ENCODE measurements around the gene CRADD. TPM values are rescaled to one million over a fixed set of nuclear protein-coding genes. Genes with fewer than 3 reads are reported as not detected.

The CRADD gene
- total and polyA plus RNA-seq, 10 of the 15 experiments (the other 5 are each of a cell fraction or from before 2014, with no cell fraction given), result 7.6 to 15.5 (median 11.7) TPM

DNA sequence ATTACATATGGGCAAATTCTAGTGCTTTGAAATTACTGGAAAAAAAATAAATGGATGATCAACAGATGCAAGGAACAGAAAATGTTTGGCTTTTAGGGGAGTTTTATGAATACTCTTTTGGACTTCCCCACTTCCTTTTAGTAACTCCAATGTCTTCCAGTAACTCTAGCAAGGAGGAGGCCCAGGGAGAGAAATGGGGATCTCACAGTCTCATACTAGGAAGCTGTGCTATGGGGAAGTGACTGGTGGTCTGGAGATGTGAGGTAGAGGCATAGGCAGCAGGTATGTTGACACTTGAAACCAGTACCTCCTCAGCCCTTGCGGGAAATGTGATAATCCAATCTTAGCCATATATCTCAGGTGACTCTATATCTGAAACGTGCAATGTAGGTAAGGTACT is 68.1 kb downstream of the CRADD start:
- in situ Hi-C loops (cut with MboI), result no loop called here
- TF ChIP-seq CREM (IDR thresholded peaks at IDR 0.05; ENCODE audit: low read depth) (no peak), SMAD5 (IDR thresholded peaks at IDR 0.05; ENCODE audit: low read depth) (no peak), PAX5 (IDR thresholded peaks at IDR 0.05; ENCODE audit: borderline replicate concordance, low read depth, low read length) (no peak), SUZ12 (IDR thresholded peaks at IDR 0.05; ENCODE audit: unreplicated experiment) (no peak), PML (IDR thresholded peaks at IDR 0.05; ENCODE audit: low read length) (no peak), GATAD2B (conservative IDR thresholded peaks at IDR 0.05; ENCODE audit: low read depth) (no peak), BACH1 (IDR thresholded peaks at IDR 0.05; ENCODE audit: borderline replicate concordance) (no peak), ZBED1 (IDR thresholded peaks at IDR 0.05; ENCODE audit: borderline replicate concordance) (no peak), DPF2 (IDR thresholded peaks at IDR 0.05) (no peak), EGR1 (IDR thresholded peaks at IDR 0.05; ENCODE audit: borderline replicate concordance in 1 of 2, low read depth in 2 of 2, low read length in 2 of 2) (no peak), RAD51 (IDR thresholded peaks at IDR 0.05) (no peak), NRF1 (conservative IDR thresholded peaks at IDR 0.05; ENCODE audit: low read depth, low read length) (no peak), PBX3 (IDR thresholded peaks at IDR 0.05; ENCODE audit: insufficient replicate concordance, low read depth, low read length) (no peak), EZH2 (IDR thresholded peaks at IDR 0.05; ENCODE audit: borderline replicate concordance, control insufficient read depth, low read depth, low read length) (no peak)
- TF ChIP-seq, protein P1, sequence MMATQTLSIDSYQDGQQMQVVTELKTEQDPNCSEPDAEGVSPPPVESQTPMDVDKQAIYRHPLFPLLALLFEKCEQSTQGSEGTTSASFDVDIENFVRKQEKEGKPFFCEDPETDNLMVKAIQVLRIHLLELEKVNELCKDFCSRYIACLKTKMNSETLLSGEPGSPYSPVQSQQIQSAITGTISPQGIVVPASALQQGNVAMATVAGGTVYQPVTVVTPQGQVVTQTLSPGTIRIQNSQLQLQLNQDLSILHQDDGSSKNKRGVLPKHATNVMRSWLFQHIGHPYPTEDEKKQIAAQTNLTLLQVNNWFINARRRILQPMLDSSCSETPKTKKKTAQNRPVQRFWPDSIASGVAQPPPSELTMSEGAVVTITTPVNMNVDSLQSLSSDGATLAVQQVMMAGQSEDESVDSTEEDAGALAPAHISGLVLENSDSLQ (IDR thresholded peaks at IDR 0.05), result no peak
- TF ChIP-seq, protein P2, sequence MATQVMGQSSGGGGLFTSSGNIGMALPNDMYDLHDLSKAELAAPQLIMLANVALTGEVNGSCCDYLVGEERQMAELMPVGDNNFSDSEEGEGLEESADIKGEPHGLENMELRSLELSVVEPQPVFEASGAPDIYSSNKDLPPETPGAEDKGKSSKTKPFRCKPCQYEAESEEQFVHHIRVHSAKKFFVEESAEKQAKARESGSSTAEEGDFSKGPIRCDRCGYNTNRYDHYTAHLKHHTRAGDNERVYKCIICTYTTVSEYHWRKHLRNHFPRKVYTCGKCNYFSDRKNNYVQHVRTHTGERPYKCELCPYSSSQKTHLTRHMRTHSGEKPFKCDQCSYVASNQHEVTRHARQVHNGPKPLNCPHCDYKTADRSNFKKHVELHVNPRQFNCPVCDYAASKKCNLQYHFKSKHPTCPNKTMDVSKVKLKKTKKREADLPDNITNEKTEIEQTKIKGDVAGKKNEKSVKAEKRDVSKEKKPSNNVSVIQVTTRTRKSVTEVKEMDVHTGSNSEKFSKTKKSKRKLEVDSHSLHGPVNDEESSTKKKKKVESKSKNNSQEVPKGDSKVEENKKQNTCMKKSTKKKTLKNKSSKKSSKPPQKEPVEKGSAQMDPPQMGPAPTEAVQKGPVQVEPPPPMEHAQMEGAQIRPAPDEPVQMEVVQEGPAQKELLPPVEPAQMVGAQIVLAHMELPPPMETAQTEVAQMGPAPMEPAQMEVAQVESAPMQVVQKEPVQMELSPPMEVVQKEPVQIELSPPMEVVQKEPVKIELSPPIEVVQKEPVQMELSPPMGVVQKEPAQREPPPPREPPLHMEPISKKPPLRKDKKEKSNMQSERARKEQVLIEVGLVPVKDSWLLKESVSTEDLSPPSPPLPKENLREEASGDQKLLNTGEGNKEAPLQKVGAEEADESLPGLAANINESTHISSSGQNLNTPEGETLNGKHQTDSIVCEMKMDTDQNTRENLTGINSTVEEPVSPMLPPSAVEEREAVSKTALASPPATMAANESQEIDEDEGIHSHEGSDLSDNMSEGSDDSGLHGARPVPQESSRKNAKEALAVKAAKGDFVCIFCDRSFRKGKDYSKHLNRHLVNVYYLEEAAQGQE (IDR thresholded peaks at IDR 0.05; ENCODE audit: low read depth, low read length), result no peak

More for the DNA sequence above, 68.1 kb downstream of the CRADD start:
- Histone ChIP-seq H2AFZ (ENCODE audit: control insufficient read depth, low read depth, low read length) (no peak overlapping the region), H4K20me1 (ENCODE audit: control insufficient read depth, insufficient read depth) (no peaks in the 10 kb centered on the region), H3K4me2 (ENCODE audit: control insufficient read depth, insufficient read depth) (no peak overlapping the region), H3K9ac (ENCODE audit: control insufficient read depth, insufficient read depth, low read length) (no peak overlapping the region), H3K27me3 (replicated peaks in 1 of 2; ENCODE audit: control insufficient read depth in 2 of 2, insufficient read depth in 2 of 2, low read length in 1 of 2) (no peaks in the 10 kb centered on the region), H3K27ac (ENCODE audit: control insufficient read depth, insufficient read depth) (no peak overlapping the region), H3K79me2 (ENCODE audit: control insufficient read depth, insufficient read depth, low read length) (no peaks in the 10 kb centered on the region), H3K36me3 (ENCODE audit: control insufficient read depth in 2 of 2, insufficient read depth in 2 of 2, low read length in 1 of 2) (no peaks in the 10 kb centered on the region), H3K4me3 (no peak overlapping the region), H3K9me3 (replicated peaks; ENCODE audit: control insufficient read depth, insufficient read depth, low read length) (no peaks in the 10 kb centered on the region; the same call in 2 of the 3 replicates), H3K4me1 (ENCODE audit: control insufficient read depth, insufficient read depth, low read length) (no peaks in the 10 kb centered on the region)
- ChIA-PET SMC1A (ENCODE audit: uncharacterized antibody, unreplicated experiment) (no interaction called here), RAD21 (ENCODE audit: unreplicated experiment) (no interaction called here), CTCF (no interaction called here), POLR2A (interaction anchor here (0.5 kb wide), 1 partner anchor 21 kb away, joined by 4 read pairs; no protein-coding TSS in a partner anchor)
- ATAC-seq, result no peak
- intact Hi-C loops (cut with micrococcal nuclease; ENCODE audit: unreplicated experiment), result no loop called here
- no TSS peak for BruUV-seq (replicated peaks)
- 66% methylated on average over 2 of the region's 2 CpGs for WGBS (ENCODE audit: insufficient coverage, insufficient replicate concordance, low lambda C conversion rate, missing lambda C conversion rate)
- no peak for DNase-seq (ENCODE audit: low read depth, low spot score)
- no peak for FAIRE-seq

All from GM12878 (cell line).